ENCODE results near the gene ALDH9A1.
A peak's percentile ranks its signal among the peaks of the same experiment; 100 is the strongest.
"Not testable (repeated sequence)": the region's sequence is repeated elsewhere in the genome, so short reads cannot be mapped to it uniquely, and the experiment has no call there.

Gene ALDH9A1

GRCh38 chr1:165717918-165718515 lies 19.7 kb upstream of the ALDH9A1 start:
- Histone ChIP-seq H3K9me2 (ENCODE audit: low read depth, low read length) (no peaks in the 10 kb centered on the region), H4K20me1 (ENCODE audit: insufficient read depth, low read length) (no peaks in the 10 kb centered on the region), H3K4me1 (ENCODE audit: insufficient read depth, low read length, severe bottlenecking) (no peaks in the 10 kb centered on the region), H3K79me2 (ENCODE audit: insufficient read depth, low read length) (no peaks in the 10 kb centered on the region), H3K27me3 (ENCODE audit: insufficient read depth, low read length) (0 out of 2 replicates have a peak, but pooled peaks cover 6% of the 10 kb centered on the region), H3K36me3 (ENCODE audit: insufficient read depth, low read length) (no peaks in the 10 kb centered on the region; the same call in 1 of the 2 replicates), H3K9me3 (ENCODE audit: low read length) (0 out of 2 replicates have a peak, but pooled peaks cover 2% of the 10 kb centered on the region), H3F3A (ENCODE audit: insufficient read depth, low read length) (no peaks in the 10 kb centered on the region), H3K4me2 (ENCODE audit: low read length) (no peak overlapping the region), H3K4me3 (ENCODE audit: low read depth, low read length, poor library complexity, severe bottlenecking) (no peak overlapping the region), H3K27ac (ENCODE audit: low read depth, low read length, poor library complexity, severe bottlenecking) (no peak overlapping the region), H3K9ac (ENCODE audit: low read length) (no peak overlapping the region), H2AFZ (ENCODE audit: low read length) (no peak overlapping the region)
- no peak for TF ChIP-seq EZH2 (IDR thresholded peaks at IDR 0.05; ENCODE audit: borderline replicate concordance, low read length)
- TF ChIP-seq CTCF (IDR thresholded peaks at IDR 0.05; ENCODE audit: low read length) = peak; percentile 95

- not testable (repeated sequence) for H3K27me3 ChIP-seq (ENCODE audit: insufficient read depth, low read length); H3K79me2 ChIP-seq (ENCODE audit: insufficient read depth, low read length); H2AFZ ChIP-seq (ENCODE audit: low read length); H3F3A ChIP-seq (ENCODE audit: insufficient read depth, low read length); H4K20me1 ChIP-seq (ENCODE audit: insufficient read depth, low read length); H3K4me3 ChIP-seq (ENCODE audit: low read depth, low read length, poor library complexity, severe bottlenecking); H3K9me3 ChIP-seq (ENCODE audit: low read length); H3K9ac ChIP-seq (ENCODE audit: low read length); H3K9me2 ChIP-seq (ENCODE audit: low read depth, low read length); H3K4me1 ChIP-seq (ENCODE audit: insufficient read depth, low read length, severe bottlenecking); H3K27ac ChIP-seq (ENCODE audit: low read depth, low read length, poor library complexity, severe bottlenecking); H3K36me3 ChIP-seq (ENCODE audit: insufficient read depth, low read length); H3K4me2 ChIP-seq (ENCODE audit: low read length)
These were observed 18.1 kb upstream of the ALDH9A1 start for GRCh38 chr1:165716265-165717051.

- no peaks in the 10 kb centered on the region; the same call in 1 of the 2 replicates for H3K36me3 ChIP-seq (ENCODE audit: insufficient read depth, low read length)
- H4K20me1 ChIP-seq (ENCODE audit: insufficient read depth, low read length) = no peaks in the 10 kb centered on the region
- H2AFZ ChIP-seq (ENCODE audit: low read length) = no peak overlapping the region
- no peaks in the 10 kb centered on the region for H3K4me1 ChIP-seq (ENCODE audit: insufficient read depth, low read length, severe bottlenecking)
- TF ChIP-seq EZH2 (IDR thresholded peaks at IDR 0.05; ENCODE audit: borderline replicate concordance, low read length) = no peak
- TF ChIP-seq CTCF (IDR thresholded peaks at IDR 0.05; ENCODE audit: low read length) = no peak
- H3K9ac ChIP-seq (ENCODE audit: low read length) = no peak overlapping the region
- no peak overlapping the region for H3K4me3 ChIP-seq (ENCODE audit: low read depth, low read length, poor library complexity, severe bottlenecking)
- 0 out of 2 replicates have a peak, but pooled peaks cover 4% of the 10 kb centered on the region for H3K9me3 ChIP-seq (ENCODE audit: low read length)
- no peak overlapping the region for H3K4me2 ChIP-seq (ENCODE audit: low read length)
- H3K27ac ChIP-seq (ENCODE audit: low read depth, low read length, poor library complexity, severe bottlenecking) = no peak overlapping the region
- no peaks in the 10 kb centered on the region for H3K79me2 ChIP-seq (ENCODE audit: insufficient read depth, low read length)
- 0 out of 2 replicates have a peak, but pooled peaks cover 6% of the 10 kb centered on the region for H3K27me3 ChIP-seq (ENCODE audit: insufficient read depth, low read length)
- H3K9me2 ChIP-seq (ENCODE audit: low read depth, low read length) = no peaks in the 10 kb centered on the region
- H3F3A ChIP-seq (ENCODE audit: insufficient read depth, low read length) = no peaks in the 10 kb centered on the region
These were observed 14.4 kb upstream of the ALDH9A1 start for GRCh38 chr1:165712764-165713163.

All from OCI-LY1 (cell line).